ENCODE measurements around the gene TUBG2.
"Not testable (repeated sequence)": the region's sequence is repeated elsewhere in the genome, so short reads cannot be mapped to it uniquely, and the experiment has no call there.

GRCh38 chr17:42609814-42610801, 49.0 kb upstream of the TUBG2 start:
- TF ChIP-seq POLR2AphosphoS5 (IDR thresholded peaks at IDR 0.05; ENCODE audit: low read depth, low read length); TAF1 (IDR thresholded peaks at IDR 0.05; ENCODE audit: borderline replicate concordance, insufficient read depth, low read length); SIN3A (IDR thresholded peaks at IDR 0.05; ENCODE audit: borderline replicate concordance, insufficient read depth, low read length): not testable (repeated sequence)
- TF ChIP-seq REST (IDR thresholded peaks at IDR 0.05; ENCODE audit: insufficient read depth in 1 of 2, low read depth in 2 of 2, low read length in 2 of 2), result peak in 1 of 2 experiments; percentile 47; a peak in 1 of 4 replicates

Data from PFSK-1 (cell line).